Stimulated activated CD4-positive, alpha-beta T cell treated with anti-CD3 and anti-CD28 coated beads, Interleukin-12 subunit alpha, Interleukin-12 subunit beta, amount 100 ng/mL, for 48 hours (primary cell): Measurements from ENCODE around the gene HHATL.

Experiments
- DNase-seq, 3 donors: peaks; one replicate each; pipeline ENCODE4 v3.0.0-alpha.2; 2020; ENCODE audit warnings: low read depth in 2 of 3, low spot score in 1 of 3

HHATL gene

DNA sequence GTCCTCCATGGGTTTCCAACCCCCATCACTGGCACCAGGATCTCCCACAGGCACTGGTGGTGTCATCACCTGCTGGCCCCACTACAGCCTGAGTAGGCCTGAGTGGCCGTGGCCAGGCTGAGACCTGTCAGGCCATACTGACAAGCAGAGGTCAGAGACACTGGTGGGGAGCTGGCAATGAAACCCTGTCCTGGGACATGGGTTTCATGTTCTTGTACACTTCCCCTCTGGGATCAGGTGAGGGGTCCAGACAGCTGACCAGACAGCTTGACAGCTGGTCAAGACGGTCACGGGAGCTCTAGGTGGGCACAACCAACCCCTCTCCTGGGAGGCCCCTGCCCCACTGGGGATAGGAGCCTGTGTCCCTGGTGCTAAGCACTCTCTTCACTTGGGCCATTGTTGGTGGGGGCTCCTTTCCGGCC, 36.0 kb downstream of the HHATL start:
- DNase-seq, result no peak

GRCh38 chr3:42666022-42666421, 36.6 kb downstream of the HHATL start:
- no peak for DNase-seq

DNA sequence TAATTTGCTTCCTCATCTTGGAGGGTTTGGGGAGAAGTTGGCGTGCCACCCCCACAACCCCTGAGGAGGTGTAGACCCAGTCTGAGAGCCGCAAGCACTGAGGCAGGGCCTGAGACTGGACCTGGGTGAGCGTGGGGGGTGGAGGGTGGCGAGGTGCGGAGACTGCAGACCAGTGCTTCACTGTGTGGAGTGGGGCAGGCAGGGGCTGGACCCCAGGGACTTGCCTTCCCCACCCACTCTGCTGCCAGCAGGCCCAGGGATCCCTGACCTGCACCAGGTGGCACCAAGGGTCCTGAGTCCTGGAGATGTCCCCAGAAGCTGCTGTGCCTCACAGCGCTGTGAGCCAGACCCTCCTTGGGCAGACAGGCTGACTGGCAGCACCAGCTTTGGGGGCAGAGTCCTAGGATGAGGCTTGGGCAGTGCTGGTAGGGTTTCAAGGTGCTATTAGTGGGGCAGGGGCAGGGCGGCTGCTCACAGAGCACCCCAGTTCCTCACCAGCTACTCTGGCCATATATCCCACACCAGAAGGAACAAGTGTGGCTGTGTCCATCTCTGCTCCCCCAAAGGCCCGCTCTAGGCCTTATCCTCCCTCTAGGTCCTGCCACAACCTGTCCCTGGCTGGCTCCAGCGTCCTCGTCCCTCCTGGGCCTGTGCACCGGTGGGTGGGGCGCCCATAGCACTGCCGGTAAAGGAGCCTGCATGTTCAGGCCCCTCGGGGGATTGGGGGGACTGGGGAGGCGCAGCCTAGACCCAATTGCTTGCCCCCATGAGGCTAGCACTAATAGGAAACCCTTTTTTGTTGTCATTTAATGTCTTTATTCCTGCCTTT, 37.3 kb downstream of the HHATL start:
- no peak for DNase-seq

DNA sequence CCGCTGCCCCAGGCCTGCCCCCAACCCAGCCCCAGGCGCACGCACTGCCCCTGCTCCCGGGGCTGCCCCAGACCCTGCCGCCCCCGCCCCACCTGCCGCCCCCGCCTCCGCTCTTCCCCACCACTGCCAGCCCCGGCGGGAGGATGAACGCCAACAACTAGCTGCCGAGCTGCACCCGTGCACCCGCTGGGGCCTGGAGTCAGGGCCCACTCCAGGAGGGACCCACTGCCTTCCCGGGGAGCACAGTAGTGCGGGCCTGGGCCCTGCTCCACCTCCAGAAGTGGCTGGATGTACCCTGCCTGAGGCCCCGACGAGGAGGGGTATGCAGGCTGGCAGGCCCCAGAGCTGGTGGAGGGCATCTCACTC, 38.2 kb downstream of the HHATL start:
- DNase-seq, result no peak

GRCh38 chr3:42663581-42664437, 38.8 kb downstream of the HHATL start:
- DNase-seq, result no peak

GRCh38 chr3:42662813-42663535, 39.6 kb downstream of the HHATL start:
- DNase-seq, result no peak

GRCh38 chr3:42662037-42662812, 40.4 kb downstream of the HHATL start:
- DNase-seq, result no peak

DNA sequence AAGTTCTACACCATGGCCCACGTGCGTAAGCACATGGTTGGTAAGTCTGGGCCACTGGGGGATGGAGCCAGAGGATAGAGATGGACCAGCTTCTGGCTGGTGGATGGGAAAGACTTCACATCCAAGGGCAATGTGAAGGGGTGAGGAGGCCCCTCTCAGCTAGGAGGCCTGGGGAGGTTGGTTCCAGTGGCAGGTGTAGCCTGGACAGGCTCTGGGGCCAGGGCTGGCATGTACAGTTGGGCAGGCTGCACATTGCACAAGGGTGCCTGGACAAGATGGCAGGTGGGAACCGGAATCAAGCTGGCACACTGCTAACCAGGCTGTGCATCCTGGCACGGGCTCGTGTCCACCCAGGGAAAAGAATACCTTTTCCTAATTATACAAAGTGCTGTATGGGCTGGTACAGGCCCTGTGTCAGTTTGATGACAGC, 41.0 kb downstream of the HHATL start:
- DNase-seq, result no peak

DNA sequence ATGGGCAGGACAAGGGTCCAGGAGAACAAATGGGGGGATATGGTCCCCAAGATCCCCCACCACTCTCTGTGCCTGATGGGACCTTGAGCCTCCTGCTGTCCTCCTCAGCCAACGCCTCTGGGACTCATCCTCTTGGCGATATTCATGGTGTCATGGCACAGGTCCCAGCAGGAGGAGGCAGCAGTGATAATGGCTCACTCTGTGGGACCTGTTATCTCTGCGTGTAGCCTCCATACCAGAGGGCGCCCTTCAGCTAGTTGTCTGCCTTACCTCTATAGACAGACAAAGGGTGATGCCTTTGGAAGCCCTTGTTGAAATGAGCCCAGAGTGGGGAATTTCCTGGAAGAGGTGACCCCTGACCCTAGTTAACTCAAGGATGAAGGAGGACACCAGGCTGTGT, 41.7 kb downstream of the HHATL start:
- DNase-seq, result no peak

DNA sequence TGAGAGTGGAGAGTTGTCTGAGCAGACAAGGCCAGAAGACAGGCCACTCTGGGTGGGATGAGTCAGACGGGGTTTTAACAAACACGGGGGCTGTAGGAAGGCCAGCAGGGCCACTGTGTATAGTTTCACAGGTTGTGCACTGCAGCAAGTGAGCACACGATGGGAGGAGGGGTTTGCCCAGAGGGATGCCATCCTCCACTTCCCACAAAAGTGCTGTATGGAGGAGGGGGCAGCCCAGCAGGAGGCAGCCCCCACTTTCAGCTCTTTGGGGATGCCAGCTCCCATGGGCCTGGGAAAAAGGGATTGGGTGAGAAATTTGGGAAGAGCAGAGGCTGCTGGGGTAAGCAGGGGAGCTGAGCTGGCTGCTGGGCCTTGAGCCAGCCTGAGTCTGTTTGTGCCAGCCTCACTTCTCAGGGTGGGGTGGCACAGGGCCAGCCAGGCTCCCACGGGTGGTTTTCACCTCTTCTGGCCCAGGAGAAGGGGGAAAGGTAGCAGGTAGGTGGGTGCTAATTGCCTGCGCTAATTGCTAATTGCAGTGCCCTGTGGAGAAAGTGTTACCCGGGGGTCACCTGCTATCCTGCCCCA, 42.4 kb downstream of the HHATL start:
- no peak for DNase-seq

DNA sequence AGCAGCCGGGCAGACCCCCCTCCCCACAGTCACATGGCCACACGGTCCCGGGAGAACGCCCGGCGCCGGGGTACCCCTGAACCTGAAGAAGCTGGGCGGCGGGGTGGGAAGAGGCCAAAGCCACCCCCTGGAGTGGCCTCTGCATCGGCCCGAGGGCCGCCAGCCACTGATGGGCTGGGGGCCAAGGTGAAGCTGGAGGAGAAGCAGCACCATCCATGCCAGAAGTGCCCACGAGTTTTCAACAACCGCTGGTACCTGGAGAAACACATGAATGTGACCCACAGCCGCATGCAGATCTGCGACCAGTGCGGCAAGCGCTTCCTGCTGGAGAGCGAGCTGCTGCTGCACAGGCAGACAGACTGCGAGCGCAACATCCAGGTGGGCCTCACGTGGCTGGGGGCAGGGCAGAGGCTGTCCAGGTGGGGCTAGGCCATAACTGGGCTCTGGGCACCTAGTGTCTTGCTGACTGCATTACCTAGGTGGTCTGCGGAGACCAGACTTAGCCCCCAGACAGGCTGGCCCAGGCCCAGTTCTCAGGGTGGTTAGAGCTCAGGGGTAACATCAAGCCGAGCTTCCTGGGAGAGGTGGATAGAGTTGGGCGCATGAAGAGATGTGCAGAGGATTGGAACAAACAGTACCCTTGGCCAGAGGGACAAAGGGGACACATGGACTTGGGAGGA, 43.0 kb downstream of the HHATL start:
- DNase-seq, result no peak

DNA sequence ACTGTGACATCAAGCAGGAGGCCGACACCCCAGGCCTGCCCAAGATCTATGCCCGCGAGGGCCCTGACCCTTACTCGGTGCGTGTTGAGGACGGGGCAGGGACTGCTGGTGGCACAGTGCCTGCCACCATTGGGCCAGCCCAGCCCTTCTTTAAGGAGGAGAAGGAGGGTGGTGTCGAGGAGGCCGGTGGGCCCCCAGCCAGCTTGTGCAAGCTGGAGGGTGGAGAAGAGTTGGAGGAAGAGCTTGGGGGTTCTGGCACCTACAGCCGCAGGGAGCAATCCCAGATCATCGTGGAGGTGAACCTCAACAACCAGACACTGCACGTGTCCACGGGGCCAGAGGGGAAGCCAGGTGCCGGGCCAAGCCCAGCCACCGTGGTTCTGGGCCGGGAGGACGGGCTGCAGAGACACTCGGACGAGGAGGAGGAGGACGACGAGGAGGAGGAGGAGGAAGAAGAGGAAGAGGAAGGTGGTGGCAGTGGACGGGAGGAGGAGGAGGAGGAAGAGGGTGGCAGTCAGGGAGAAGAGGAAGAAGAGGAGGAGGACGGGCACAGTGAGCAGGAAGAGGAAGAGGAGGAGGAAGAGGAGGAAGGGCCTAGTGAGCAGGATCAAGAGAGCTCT, 43.7 kb downstream of the HHATL start:
- DNase-seq, result no peak

- DNase-seq, result no peak
Measured at GRCh38 chr3:42658091-42658770, 44.4 kb downstream of the HHATL start.

DNA sequence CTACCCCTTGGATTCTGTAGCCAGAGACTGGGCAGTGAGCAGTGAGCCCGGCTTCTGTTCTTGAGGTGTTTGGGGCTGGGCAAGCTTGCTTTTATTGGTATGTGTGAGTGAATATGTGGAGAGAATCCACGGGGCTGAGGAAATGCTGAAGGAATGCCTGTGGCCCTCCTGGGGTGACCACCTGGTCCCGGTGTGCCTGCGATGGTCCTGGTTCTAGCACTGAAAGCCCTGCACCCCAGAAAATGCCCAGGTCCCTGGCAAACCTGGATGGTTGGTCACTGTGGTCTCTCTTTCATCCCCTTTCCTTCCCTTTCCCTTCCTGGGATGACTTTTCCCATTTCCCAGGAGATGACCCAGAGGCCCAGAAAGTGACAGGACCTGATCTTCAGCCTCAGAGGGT, 44.9 kb downstream of the HHATL start:
- DNase-seq, result no peak

DNA sequence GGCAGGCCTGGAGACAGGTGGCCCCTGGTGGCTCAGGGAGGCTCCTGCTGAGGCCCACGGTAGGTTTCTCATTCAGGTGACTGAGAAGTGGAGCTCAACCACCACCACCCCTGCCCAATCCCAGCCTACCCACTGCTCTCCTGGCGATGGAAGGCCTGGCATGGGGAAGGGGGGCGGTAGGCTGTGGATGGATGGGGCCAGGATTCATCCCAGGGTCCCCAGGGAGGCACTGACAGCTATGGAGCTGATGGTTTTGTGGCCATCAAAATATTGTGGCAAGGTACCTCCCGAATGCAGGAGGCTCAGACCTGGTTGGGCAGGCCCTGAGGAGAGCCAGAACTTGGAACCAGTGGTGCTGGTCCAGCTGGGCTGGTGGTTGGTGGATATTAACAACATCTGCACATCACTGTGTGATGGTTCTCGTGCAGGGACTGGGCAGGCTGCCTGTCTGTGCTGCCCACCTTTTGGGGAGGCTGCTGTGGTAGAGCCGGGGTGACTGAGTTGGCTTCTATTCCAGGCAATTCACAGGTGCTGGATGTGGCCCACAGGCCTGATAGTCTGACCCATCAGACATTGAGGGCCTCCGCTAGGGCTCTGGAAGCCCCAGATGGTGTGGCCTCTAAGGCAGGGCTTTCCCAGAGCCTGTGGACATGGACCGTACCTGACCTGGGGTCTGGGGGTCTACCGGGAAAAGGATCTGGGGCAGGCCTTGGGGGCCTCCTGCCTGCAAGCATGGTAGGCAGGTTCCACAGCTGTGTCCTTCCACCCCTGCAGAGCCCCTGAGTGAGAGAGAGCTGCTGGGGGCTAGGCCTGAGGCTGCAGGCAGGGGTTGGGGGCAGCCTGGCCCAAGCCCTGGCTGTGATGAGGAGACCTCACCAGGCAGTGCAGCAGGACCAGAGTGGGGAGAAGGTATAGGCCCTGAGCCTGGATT, 45.7 kb downstream of the HHATL start:
- DNase-seq, result no peak

GRCh38 chr3:42655980-42656679, 46.5 kb downstream of the HHATL start:
- no peak for DNase-seq

GRCh38 chr3:42655331-42655888, 47.2 kb downstream of the HHATL start:
- DNase-seq, result no peak
